ENCODE results near the gene FBXO31.
A peak's percentile ranks its signal among the peaks of the same experiment; 100 is the strongest.

The FBXO31 gene

GRCh38 chr16:87339086-87339723 lies 44.4 kb downstream of the FBXO31 start:
- DNase-seq, result no peak

- no peak for DNase-seq
Observed at GRCh38 chr16:87338155-87338765, 45.3 kb downstream of the FBXO31 start.

- no peak for DNase-seq
Observed at GRCh38 chr16:87337262-87337771, 46.3 kb downstream of the FBXO31 start.

- DNase-seq, result no peak
Observed at GRCh38 chr16:87336434-87337240, 46.9 kb downstream of the FBXO31 start.

GRCh38 chr16:87335625-87336433 lies 47.7 kb downstream of the FBXO31 start:
- DNase-seq, result no peak

GRCh38 chr16:87334651-87335624 lies 48.6 kb downstream of the FBXO31 start:
- no peak for DNase-seq

- DNase-seq, result no peak
Observed at GRCh38 chr16:87333581-87334331, 49.8 kb downstream of the FBXO31 start.

- DNase-seq, result no peak
Observed at GRCh38 chr16:87333101-87333500, 50.5 kb downstream of the FBXO31 start.

- DNase-seq, result no peak
Observed at GRCh38 chr16:87332150-87332549, 51.4 kb downstream of the FBXO31 start.

- no peak for DNase-seq
Observed at GRCh38 chr16:87331241-87331801, 52.3 kb downstream of the FBXO31 start.

- no peak for DNase-seq
Observed at GRCh38 chr16:87330646-87331045, 52.9 kb downstream of the FBXO31 start.

- no peak for DNase-seq
Observed at GRCh38 chr16:87330257-87330624, 53.3 kb downstream of the FBXO31 start.

GRCh38 chr16:87329436-87330256 lies 53.9 kb downstream of the FBXO31 start:
- no peak for DNase-seq

- no peak for DNase-seq
Observed at GRCh38 chr16:87328846-87329245, 54.7 kb downstream of the FBXO31 start.

GRCh38 chr16:87327798-87328495 lies 55.6 kb downstream of the FBXO31 start:
- DNase-seq, result no peak

GRCh38 chr16:87326151-87326571 lies 57.4 kb downstream of the FBXO31 start:
- DNase-seq, result no peak

GRCh38 chr16:87325423-87325858 lies 58.1 kb downstream of the FBXO31 start:
- no peak for DNase-seq

- DNase-seq, result peak; percentile 18
Observed at GRCh38 chr16:87324411-87325275, 58.9 kb downstream of the FBXO31 start.
